ENCODE data around the gene POLD4. TPM values are rescaled to one million over a fixed set of nuclear protein-coding genes. Genes with fewer than 3 reads are reported as not detected.

Gene POLD4
- total RNA-seq, 1 experiment from 2014 or later: 44.2 TPM

GRCh38 chr11:67376873-67377808 lies 23.8 kb upstream of the POLD4 start:
- no peak for TF ChIP-seq CEBPB (IDR thresholded peaks at IDR 0.05; ENCODE audit: low read depth)
- peak; percentile 64 for TF ChIP-seq POLR2AphosphoS5 (IDR thresholded peaks at IDR 0.05; ENCODE audit: low read depth, low read length)
- H3K4me3 ChIP-seq (replicated peaks in 1 of 2; ENCODE audit: low read depth in 1 of 2, low read length in 2 of 2): peak overlapping the region; percentile 9 to 28; a peak in 3 of 4 replicates
- intact Hi-C loops (cut with micrococcal nuclease): no loop called here
- H3K9me2 ChIP-seq (ENCODE audit: insufficient read depth): no peaks in the 10 kb centered on the region
- ChIA-PET RAD21 (ENCODE audit: low non-redundant PET in 1 of 2, low total read pairs in 2 of 2, uncharacterized antibody in 2 of 2, unreplicated experiment in 2 of 2) (interaction anchor here in 1 of 2 experiments (0.8 to 1.2 kb wide), 2 partner anchors 20 to 21 kb away, joined by 3 to 5 read pairs; no protein-coding TSS in a partner anchor), POLR2A (interaction anchor here (1.0 to 15.1 kb wide), 2 partner anchors 9 to 23 kb away, joined by 3 to 210 read pairs; partner anchors contain the start of gene POLD4), CTCF (interaction anchor here (0.9 to 15.5 kb wide), 5 partner anchors 20 to 60 kb away, joined by 4 to 456 read pairs (median 8); partner anchors contain the start of genes POLD4 and PPP1CA)
- H3K4me2 ChIP-seq (ENCODE audit: low read length): peak overlapping the region; percentile 88
- H3K27ac ChIP-seq (ENCODE audit: low read depth, low read length): peak overlapping the region; percentile 100
- DNase-seq (ENCODE audit: low read depth, low spot score) (no peak), ATAC-seq (no peak)
- peaks cover 7% of the 10 kb centered on the region for H3K79me2 ChIP-seq (ENCODE audit: insufficient read depth, low read length)
- no peak overlapping the region for H2AFZ ChIP-seq (ENCODE audit: low read depth, low read length, poor library complexity, severe bottlenecking)
- H3K9ac ChIP-seq (ENCODE audit: low read length): peak overlapping the region; percentile 100
- H3K27me3 ChIP-seq (ENCODE audit: insufficient read depth, low read length): no peaks in the 10 kb centered on the region
- H3K4me1 ChIP-seq (ENCODE audit: control insufficient read depth in 1 of 2, insufficient read depth in 2 of 2, low read length in 2 of 2): peaks cover 70 to 86% of the 10 kb centered on the region in 2 experiments
- H3K9me3 ChIP-seq (ENCODE audit: control insufficient read depth in 1 of 2, insufficient read depth in 1 of 2, low read depth in 1 of 2, low read length in 2 of 2): no peaks in the 10 kb centered on the region
- H4K20me1 ChIP-seq (ENCODE audit: insufficient read depth): no peaks in the 10 kb centered on the region
- no TSS peak for BruUV-seq (replicated peaks)
- no peaks in the 10 kb centered on the region for H3K36me3 ChIP-seq (ENCODE audit: control insufficient read depth in 1 of 2, insufficient read depth in 2 of 2, low read length in 2 of 2)

GRCh38 chr11:67376063-67376820 lies 22.9 kb upstream of the POLD4 start:
- peaks cover 73 to 86% of the 10 kb centered on the region in 2 experiments for H3K4me1 ChIP-seq (ENCODE audit: control insufficient read depth in 1 of 2, insufficient read depth in 2 of 2, low read length in 2 of 2)
- no peak overlapping the region for H3K4me3 ChIP-seq (replicated peaks in 1 of 2; ENCODE audit: low read depth in 1 of 2, low read length in 2 of 2)
- no peaks in the 10 kb centered on the region for H4K20me1 ChIP-seq (ENCODE audit: insufficient read depth)
- ATAC-seq: no peak
- DNase-seq (ENCODE audit: low read depth, low spot score): no peak
- ChIA-PET RAD21 (ENCODE audit: low non-redundant PET in 1 of 2, low total read pairs in 2 of 2, uncharacterized antibody in 2 of 2, unreplicated experiment in 2 of 2) (interaction anchor here in 1 of 2 experiments (1.2 kb wide), 1 partner anchor 20 kb away, joined by 3 read pairs; no protein-coding TSS in a partner anchor), POLR2A (interaction anchor here (1.0 to 15.1 kb wide), 2 partner anchors 16 to 22 kb away, joined by 3 to 210 read pairs; partner anchors contain the start of genes POLD4 and RAD9A), CTCF (interaction anchor here (0.9 to 15.5 kb wide), 4 partner anchors 19 to 59 kb away, joined by 8 to 456 read pairs (median 8); partner anchors contain the start of genes POLD4 and PPP1CA)
- no peaks in the 10 kb centered on the region for H3K9me2 ChIP-seq (ENCODE audit: insufficient read depth)
- H3K4me2 ChIP-seq (ENCODE audit: low read length): peak overlapping the region; percentile 88
- intact Hi-C loops (cut with micrococcal nuclease): no loop called here
- H3K79me2 ChIP-seq (ENCODE audit: insufficient read depth, low read length): peaks cover 16% of the 10 kb centered on the region
- H3K27me3 ChIP-seq (ENCODE audit: insufficient read depth, low read length): no peaks in the 10 kb centered on the region
- BruUV-seq (replicated peaks): no TSS peak
- H3K27ac ChIP-seq (ENCODE audit: low read depth, low read length): peak overlapping the region; percentile 100
- no peak overlapping the region for H2AFZ ChIP-seq (ENCODE audit: low read depth, low read length, poor library complexity, severe bottlenecking)
- peak overlapping the region; percentile 100 for H3K9ac ChIP-seq (ENCODE audit: low read length)
- H3K36me3 ChIP-seq (ENCODE audit: control insufficient read depth in 1 of 2, insufficient read depth in 2 of 2, low read length in 2 of 2): no peaks in the 10 kb centered on the region
- H3K9me3 ChIP-seq (ENCODE audit: control insufficient read depth in 1 of 2, insufficient read depth in 1 of 2, low read depth in 1 of 2, low read length in 2 of 2): no peaks in the 10 kb centered on the region
- TF ChIP-seq POLR2A (IDR thresholded peaks at IDR 0.05; ENCODE audit: borderline replicate concordance, extremely low read depth, insufficient read depth, insufficient read length) (no peak), CTCF (IDR thresholded peaks at IDR 0.05 in 2 of 3, conservative IDR thresholded peaks at IDR 0.05 in 1 of 3; ENCODE audit: borderline replicate concordance in 1 of 3, insufficient read depth in 1 of 3, low read depth in 2 of 3, low read length in 2 of 3) (no peak), ATF3 (IDR thresholded peaks at IDR 0.05) (no peak), FOSL1 (IDR thresholded peaks at IDR 0.05; ENCODE audit: low read depth) (no peak), EZH2phosphoT487 (IDR thresholded peaks at IDR 0.05; ENCODE audit: borderline replicate concordance) (no peak), RAD21 (IDR thresholded peaks at IDR 0.05; ENCODE audit: low read depth) (no peak), POLR2AphosphoS5 (IDR thresholded peaks at IDR 0.05; ENCODE audit: low read depth, low read length) (no peak), MAX (IDR thresholded peaks at IDR 0.05) (no peak)
